Stimulated activated CD8-positive, alpha-beta memory T cell treated with anti-CD3 and anti-CD28 coated beads, Interleukin-15, amount 100 ng/mL, for 4 hours (primary cell): ENCODE data around the gene MAP3K5.

Source experiments
- DNase-seq, 2 donors: peaks; one replicate each; pipeline ENCODE4 v3.0.0-alpha.2; 2020; ENCODE audit warnings: low read depth in 2 of 2

Gene MAP3K5

DNA sequence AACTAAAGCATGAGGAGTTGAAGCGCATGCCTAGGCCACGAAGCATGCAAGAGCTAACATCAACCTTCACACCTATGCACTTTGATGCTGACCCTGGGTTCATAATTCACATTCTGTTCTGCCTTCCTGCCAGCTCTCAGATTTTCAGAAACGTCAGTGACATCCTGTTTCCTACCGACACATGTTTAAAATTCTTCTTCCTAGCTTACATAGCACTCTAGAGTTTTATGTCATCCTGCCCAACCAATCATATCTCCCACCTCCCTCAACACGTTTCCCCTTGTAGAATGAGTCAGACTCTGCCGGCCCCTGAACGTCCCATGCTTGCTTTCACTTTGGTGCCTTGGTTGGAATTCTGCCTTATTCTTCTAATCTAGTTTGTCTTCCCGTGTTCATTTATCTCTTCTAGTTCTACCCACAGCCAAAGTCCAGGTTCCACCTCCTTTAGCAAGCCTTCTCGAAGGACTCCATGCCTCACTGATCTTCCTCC is 144.9 kb downstream of the MAP3K5 start:
- peak in 1 of 2 donors; percentile 14 for DNase-seq

DNA sequence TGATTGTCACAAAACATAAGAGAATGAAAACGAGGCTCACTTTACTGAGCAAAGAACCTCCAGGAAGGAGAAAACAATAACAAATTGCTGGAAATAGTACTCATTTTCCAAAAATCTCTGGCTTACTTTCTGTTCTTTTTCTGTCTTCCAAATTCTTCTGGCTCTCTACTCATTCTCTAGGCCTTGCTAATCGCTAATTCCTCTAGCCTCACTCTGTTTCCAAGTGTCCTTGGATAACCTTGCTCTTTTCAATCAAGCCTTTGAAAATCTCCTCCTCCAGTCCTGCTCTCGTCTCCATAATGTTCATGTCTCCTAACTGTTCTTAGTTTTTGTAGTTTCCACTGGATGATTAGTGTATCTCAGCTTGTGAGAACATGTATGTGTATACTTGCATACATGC is 145.9 kb downstream of the MAP3K5 start:
- no peak for DNase-seq

DNA sequence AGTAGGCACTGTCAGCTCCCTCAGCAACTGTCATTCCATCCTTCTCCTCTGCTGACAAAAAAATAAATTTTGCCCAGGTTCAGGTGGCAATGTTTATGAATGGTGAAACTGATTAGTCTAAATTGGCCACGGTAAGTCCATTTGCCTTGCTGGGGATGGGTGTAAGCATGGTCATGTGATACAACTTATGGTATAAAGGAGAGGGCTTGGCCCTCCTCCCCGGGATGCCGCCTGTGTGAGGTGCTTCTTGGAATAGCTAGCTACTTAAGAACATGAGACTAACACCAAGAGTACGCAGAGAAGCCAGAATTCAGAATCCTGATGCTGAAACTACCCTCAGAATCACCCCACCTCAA is 147.7 kb downstream of the MAP3K5 start:
- DNase-seq: no peak

DNA sequence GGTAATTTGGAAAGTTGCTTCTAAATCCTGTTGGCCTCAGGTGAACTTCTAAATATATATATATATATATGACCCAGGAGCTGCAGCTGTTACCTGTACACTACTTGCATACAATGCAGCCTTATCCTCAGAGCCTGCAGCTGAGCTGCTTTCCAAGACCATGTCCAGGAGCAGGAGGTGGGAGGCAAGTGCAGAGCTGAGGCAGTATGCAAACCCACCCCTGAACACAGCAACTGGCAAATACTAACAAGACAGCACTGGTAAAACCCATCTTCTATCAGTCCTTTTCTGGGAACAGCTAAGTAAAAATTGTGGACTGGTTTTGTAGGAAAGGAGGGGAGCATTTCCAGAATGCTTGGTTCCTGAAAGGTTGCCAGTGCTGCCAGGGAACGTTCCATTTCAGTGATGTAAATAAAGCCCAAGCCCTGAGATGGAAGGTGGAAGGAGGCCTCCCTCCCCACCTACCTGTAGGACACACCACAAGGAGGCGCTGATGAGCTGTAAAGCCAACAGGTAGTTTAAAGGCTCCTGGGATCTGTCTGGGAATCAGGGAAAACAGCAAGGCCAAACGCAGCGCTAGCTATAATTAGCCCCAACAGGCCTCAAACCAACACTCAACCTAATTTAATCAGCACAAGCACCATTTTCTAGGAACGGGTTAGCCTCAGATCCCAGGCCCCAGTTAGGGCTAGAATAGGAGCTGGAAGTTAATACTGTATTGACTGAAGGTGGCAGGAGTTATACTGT is 148.3 kb downstream of the MAP3K5 start:
- DNase-seq: peak; percentile 27 to 55

DNA sequence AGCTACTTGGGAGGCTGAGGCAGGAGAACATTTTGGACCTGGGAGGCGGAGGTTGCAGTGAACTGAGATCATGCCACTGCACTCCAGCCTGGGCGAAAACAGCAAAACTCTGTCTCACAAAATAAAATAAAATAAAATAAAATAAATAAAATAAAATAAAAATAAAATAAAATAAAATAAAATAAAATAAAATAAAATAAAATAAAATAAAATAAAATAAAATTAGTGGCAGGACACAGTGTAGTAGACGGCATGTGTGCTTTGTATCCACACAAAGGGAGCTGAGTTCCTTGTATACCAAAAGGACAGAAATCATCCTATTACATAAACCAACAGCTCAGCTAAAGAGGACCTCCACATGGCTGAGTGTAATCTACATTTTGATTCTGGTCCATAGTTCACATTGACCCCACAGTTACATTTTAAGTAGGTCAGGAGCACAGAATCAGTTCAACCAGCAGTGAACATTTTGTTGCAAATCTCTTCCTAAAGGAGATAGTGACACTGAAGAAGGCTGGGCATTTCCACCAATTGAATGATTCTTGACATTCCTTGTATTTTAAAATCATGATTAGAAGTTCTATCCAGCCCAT is 150.3 kb downstream of the MAP3K5 start:
- DNase-seq: no peak

DNA sequence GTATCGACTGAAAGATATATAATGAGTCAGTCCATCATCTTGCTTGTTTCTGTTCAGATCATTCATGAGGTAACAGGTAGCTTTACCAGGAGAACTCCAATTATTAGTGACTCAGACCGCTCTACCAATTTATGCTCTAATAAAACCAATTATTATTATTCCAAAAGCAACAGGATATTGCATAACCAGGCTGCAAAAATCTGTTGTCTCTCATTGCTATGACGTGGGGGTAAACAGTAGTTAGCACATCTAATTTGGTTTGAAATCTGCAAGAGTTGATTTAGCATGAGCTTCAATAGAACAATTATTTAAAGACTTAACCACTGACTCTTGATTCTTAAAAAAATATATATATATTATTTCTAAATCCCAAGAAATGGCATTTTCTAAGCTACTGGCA is 151.1 kb downstream of the MAP3K5 start:
- no peak for DNase-seq

DNA sequence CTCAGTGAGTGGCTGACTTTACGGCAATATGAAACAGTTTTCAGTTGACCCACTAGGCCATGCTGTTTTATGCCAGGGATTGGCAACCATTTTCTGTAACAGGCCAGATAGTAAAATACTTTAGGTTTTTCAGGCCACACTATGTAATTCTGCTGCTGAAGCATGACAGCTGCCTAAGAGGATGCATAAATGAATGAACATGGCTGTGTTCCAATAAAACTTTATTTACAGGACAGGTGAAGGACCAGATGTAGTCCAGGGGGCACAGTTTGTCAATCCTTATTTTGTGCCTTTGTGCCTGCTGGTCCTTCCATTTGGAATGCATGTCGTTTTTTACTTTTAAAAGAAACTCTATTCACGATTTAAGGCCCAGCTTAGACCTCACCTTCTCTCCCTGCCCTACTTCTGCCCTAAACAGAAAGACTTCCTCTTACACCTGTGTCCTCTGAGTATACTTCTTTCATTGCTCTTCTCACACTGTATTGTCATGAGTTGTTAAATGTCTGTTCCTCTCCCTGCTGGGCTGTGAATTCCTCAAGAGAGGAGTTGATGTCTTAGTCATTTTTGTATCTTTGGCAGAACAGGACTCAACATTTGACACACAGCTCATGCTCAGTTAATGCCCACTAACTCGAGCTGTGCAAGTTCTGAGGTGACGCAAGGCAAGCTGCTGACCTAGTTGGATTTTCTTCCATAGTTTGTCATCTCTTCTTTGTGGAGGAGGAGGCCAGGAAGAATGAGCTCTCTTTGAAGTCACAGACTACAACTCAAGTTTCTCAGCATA is 152.0 kb downstream of the MAP3K5 start:
- no peak for DNase-seq

DNA sequence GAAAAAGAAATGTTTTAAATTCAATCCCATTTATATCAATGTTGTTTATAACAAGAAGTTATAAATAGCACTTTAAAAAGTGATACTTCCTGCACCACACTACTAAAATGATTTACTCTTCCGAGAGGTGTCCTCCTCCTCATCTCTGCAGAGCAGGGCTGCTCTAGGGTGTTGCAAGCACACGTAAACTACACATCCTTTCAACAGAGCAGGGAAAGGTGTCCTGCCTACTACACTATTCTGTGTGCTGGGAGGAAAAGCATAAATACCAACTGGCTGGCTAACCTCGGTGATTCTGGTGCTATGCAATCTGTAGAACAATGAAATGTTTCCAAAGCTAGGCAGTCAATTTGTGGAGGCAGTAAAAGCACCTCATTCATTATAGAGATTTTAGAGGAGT is 152.6 kb downstream of the MAP3K5 start:
- no peak for DNase-seq

DNA sequence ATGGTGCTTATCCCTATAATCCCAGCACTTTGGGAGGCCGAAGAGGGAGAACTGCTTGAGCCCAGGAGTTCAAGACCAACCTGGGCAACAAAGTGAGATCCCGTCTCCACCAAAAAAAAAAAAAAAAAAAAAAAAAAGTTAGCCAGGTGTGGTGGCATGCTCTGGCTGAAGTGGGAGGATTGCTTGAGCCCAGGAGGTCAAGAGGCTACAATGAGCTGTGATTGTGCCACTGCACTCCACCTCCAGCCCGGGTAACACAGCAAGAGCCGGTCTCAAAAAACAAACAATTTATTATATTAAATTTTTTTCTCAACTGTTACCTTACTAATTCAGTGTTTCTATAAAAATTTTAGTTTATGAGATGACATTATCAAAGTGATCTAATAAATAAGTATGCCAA is 156.7 kb downstream of the MAP3K5 start:
- no peak for DNase-seq

DNA sequence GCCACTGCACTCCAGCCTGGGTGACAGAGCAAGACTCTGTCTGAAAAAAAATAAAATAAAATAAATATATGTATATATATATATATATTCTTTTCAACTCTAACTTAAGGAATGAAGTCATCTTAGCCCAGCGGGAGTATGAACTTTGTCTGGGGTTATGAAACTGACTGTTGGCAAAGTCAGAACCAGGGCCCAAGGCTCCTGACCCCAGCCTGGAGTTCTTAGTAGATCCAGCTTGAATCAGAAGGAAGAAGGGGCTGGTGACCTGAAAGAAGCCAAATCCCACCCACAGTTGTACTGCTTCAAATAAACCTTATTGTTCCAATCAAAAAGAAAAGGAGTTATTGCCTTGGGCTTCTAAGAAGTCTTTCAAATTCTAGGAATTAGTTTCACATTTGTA is 158.9 kb downstream of the MAP3K5 start:
- no peak for DNase-seq

DNA sequence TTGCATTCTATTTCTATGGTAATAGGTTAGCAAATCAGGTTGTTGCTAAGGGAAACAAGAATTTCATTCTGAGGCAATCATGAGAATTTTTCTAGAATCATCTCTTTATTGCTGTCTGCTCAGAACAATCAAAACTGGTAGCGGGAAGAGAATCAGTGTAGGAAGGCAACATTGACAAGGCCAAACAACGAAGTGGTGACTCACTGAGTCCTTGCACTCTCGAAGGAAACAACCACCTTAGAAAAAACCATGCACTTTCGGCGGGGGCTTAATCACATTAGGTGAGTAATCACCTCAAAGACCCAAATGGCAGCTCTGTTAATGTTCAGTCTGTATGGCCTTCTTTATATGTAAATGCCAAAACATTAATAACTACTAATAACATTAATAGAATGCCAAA is 163.3 kb downstream of the MAP3K5 start:
- no peak for DNase-seq

DNA sequence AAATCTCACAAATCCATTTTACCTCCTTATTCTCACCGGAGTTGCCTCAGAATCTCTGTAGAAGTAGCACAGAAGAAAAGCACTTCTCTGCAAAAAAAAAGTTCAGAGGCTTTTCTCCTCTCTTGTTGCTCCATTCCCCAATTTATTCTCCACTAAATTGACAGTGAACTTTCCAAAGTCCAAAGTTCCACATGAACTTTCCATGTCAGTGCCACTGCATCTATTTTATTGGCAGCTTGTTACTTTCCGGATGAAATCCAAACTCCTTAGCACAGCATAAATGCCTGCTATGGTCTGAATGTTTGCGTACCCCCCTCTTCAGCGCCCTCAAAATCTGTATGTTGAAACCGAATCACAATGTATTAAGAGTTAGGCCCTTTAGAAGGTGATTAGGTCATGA is 165.1 kb downstream of the MAP3K5 start:
- DNase-seq: no peak

DNA sequence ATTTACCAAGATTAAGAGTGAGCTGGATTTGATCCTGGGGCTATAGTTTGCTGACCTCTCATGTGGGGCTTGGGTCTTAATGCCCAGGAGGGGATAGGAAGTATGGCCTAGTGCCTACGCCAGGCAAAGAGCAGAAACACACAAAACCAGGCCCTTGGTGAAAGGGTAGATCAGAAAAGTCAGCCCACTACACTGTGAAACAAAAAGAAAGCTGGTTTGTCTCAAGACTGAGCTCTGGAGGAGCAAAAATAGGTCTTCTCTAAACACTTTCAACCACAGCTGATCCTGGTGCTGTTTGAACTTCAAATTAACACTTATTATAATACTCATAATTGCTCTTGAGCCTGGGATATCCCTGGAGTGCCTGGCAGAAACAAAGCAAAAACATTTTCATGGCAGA is 167.0 kb downstream of the MAP3K5 start:
- no peak for DNase-seq

DNA sequence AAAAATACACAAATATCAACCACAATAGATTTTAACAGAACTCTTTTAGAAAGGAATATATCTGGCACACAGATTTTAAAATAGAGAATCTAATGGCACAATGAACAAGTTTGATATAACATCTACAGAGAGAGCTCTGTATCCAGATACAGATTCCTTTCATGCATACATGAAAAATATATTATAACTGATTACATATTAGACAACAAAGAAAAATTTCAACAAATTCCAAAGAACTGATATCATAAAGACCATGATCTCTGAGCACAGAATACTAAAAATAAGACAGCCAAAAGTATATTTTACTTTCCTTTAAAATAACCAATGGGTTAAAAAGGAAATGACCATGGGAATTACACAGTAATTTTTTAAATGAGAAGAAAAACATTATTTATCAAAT is 167.9 kb downstream of the MAP3K5 start:
- DNase-seq: no peak

DNA sequence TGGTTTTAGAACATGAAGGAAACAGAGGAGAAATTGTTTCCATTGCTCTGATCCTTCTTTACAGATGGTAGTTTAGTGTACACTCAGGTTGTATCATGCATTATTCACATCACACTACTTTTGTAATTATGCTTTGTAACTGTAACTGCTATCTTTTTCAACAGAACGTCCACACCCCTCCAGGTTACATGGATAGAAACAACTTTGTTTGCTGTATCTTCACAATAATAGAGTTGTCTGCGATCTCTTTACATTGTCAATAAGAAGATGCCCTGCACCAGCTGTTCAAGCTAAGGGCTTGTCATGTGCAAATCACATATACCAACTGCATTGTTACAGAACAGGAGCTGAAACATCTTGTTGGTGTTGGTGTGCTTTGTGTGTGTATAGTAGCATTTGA is 174.2 kb downstream of the MAP3K5 start:
- DNase-seq: no peak

DNA sequence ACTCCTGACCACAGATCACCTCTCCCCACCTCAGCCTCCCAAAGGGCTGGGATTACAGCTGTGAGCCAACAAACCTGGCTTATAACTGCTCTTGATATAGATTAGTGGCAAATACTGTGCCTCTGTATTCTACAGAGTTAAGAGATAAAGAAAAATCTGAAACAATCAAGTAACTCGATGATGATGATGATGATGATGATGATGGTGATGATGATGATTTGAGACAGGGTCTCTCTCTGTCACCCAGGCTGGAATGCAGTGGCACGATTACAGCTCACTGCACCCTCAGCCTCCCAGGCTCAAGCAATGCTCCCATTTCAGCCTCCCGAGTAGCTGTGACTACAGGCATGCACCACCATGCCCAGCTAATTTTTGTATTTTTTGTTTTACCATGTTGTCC is 175.8 kb downstream of the MAP3K5 start:
- DNase-seq: no peak

DNA sequence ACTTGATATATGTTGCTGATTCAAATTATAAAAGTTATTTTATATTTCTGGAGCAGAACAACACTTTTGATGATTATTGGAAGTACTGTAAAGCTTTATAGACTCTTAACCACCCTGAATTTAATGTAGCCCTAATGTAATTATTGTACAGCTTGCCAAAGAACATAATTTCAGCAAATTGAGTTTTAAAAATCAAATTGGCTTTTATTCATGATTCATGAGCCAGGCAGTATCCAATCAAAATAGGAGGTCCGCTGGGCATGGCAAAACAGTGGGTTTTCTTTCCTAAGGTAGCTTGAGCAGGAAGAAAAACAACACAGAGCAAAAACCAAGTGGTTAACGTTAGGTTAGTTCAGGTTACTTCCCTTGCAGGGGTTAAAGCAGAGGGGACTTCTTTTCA is 177.3 kb downstream of the MAP3K5 start:
- DNase-seq: no peak

DNA sequence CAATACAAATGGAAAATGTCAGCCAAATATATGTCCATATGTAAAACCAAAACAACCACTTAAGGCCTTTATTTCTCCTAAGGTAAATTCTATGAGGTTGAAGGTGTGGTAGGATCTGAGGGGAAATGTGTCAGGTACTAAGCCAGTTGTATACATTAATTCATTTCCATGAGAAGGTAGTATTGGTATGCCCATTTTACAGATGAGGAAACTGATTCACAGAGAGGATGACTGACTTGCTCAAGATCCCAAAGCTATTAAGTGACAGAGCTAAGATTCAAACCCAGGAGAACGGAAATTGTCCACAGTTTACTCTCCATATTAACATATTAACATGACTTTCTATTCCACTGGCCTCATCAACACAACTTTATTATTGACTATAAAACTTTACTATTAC is 177.9 kb downstream of the MAP3K5 start:
- DNase-seq: no peak

DNA sequence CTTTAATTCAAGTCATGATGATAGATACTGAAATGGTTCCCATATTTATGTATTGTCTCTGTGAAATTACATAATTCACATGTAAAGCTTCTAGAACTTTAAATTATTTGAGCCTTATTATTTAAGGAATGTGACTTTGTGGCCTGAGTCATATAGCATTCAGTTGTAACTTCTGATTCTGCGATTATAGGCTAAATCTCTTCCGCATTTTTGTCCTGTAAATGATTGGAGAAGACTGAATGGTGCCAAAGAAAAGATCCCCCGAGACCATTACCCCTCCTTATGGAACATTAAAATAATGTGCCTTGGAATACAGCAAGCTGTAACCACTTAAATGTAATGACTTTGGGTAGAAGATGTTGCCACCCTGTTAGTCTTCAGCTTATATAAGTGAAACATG is 178.8 kb downstream of the MAP3K5 start:
- DNase-seq: no peak

DNA sequence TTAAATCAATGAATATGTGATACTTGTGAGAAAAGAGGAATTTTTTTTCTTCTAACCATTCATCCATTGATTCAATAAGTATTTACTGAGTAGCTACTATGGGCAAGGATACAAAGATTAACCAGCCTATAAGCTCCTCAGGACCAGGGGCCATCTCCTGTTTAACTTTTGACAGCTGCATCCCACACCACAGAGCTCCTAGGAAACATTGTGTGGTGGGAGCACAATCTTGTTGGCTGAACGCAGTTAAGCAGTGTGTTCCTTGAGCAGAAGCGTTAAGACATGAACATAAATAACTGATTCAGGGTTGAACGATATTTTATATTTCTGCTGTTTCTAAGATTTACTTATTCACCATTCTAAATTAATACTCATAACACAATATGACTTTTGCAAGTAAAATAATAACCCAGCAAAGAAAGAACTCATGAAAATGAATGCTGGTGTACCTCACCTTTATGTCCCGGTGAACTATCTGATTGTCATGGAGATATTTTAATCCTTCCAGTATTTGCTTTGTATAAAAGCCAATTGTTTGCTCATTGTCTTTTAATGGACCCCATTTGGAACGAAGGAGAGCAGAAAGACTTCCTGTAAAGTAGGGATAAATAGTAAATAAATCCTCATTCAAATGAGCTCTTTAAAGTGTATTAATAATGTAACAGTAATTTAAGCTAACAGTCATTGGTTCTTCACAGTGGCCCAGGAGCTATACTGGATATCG is 179.4 kb downstream of the MAP3K5 start:
- no peak for DNase-seq

DNA sequence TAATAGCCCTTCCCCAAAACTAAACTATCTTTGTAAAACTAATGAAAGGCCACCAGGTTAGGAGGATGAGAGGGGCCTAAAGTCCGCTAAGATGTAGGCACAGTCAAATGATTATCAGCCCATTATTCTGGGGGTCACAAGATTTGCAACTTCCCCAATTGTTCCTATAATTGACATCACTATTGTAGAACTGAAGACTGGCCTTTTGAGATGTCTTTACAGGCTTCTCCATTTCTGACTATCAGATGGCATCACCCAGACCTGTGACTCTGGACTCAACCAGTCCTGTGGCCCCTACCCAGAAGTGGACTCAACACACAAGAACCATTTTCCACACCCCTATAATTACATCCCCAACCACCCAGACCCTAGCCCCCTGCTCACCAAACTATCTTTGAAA is 180.5 kb downstream of the MAP3K5 start:
- DNase-seq: no peak

DNA sequence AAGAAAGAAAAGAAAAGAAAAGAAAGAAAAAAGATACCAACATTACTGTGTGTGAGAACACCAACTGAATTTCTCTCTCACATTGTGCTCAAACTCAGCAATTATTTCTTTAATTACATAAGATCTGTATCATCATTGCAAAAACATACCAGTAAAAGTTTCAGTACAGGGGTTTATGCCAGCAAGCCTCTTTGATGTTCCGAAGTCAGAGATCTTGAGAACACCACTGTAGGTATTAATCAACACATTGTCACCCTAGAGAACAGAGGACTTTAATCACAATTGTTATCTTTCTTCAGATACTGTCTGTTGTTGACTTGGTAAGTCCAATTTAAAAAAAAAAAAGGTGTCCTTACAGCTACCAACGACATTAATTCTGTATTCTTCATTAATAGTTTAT is 181.1 kb downstream of the MAP3K5 start:
- no peak for DNase-seq
